GM18502 (cell line): ENCODE data around the gene SULT1A2.
"Not testable (repeated sequence)": the region's sequence is repeated elsewhere in the genome, so short reads cannot be mapped to it uniquely, and the experiment has no call there.

ENCODE experiments used
- ATAC-seq: cut with Tn5 transposase; IDR thresholded peaks from one replicate; pipeline ENCODE4 v1.9.1; 2021; ENCODE audit warnings: mild to moderate bottlenecking; ENCODE audit not compliant: unreplicated experiment, poor library complexity

The SULT1A2 gene

GRCh38 chr16:28609631-28610594 lies 13.1 kb upstream of the SULT1A2 start, which contains the start of gene SULT1A1:
Gene SULT1A1, minus strand, starts transcription at chr16:28610044. Its CDS starts 1,189 bp downstream, at chr16:28608855.
- no peak for ATAC-seq

- ATAC-seq = not testable (repeated sequence)
Measured at GRCh38 chr16:28608867-28609596, 12.2 kb upstream of the SULT1A2 start.

GRCh38 chr16:28608496-28608808 lies 11.6 kb upstream of the SULT1A2 start:
- ATAC-seq = not testable (repeated sequence)

- not testable (repeated sequence) for ATAC-seq
Measured at GRCh38 chr16:28607681-28608495, 11.0 kb upstream of the SULT1A2 start.

- no peak for ATAC-seq
Measured at GRCh38 chr16:28607116-28607623, 10.3 kb upstream of the SULT1A2 start.

GRCh38 chr16:28606291-28607115 lies 9.7 kb upstream of the SULT1A2 start:
- no peak for ATAC-seq

- no peak for ATAC-seq
Measured at GRCh38 chr16:28604186-28604565, 7.3 kb upstream of the SULT1A2 start.

- no peak for ATAC-seq
Measured at GRCh38 chr16:28603381-28604185, 6.7 kb upstream of the SULT1A2 start.

- no peak for ATAC-seq
Measured at GRCh38 chr16:28602529-28602928, 5.7 kb upstream of the SULT1A2 start.

- not testable (repeated sequence) for ATAC-seq
Measured at GRCh38 chr16:28602062-28602461, 5.2 kb upstream of the SULT1A2 start.

- not testable (repeated sequence) for ATAC-seq
Measured at GRCh38 chr16:28601589-28601988, 4.7 kb upstream of the SULT1A2 start.

- ATAC-seq = not testable (repeated sequence)
Measured at GRCh38 chr16:28600965-28601364, 4.1 kb upstream of the SULT1A2 start.

- peak; percentile 60 for ATAC-seq
Measured at GRCh38 chr16:28599377-28600285, 2.8 kb upstream of the SULT1A2 start.

GRCh38 chr16:28597692-28598261 lies 927 bp upstream of the SULT1A2 start:
- no peak for ATAC-seq

- no peak for ATAC-seq
Measured at GRCh38 chr16:28596115-28596630, 677 bp downstream of the SULT1A2 start.

GRCh38 chr16:28595451-28595850 lies 1.4 kb downstream of the SULT1A2 start:
- not testable (repeated sequence) for ATAC-seq

GRCh38 chr16:28592979-28593553 lies 3.8 kb downstream of the SULT1A2 start:
- no peak for ATAC-seq
